Activated naive CD8-positive, alpha-beta T cell treated with anti-CD3 and anti-CD28 coated beads for 36 hours (primary cell): ENCODE measurements around the gene CDH8. TPM values are rescaled to one million over a fixed set of nuclear protein-coding genes. Genes with fewer than 3 reads are reported as not detected.

Experiments used
- DNase-seq: peaks from one replicate; pipeline ENCODE4 v3.0.0; 2021
- H3K27ac Mint-ChIP-seq: one replicate; pipeline ENCODE4 v1.8.0; 2022; ENCODE audit warnings: mild to moderate bottlenecking, moderate library complexity, mixed read lengths
- H3K27me3 Mint-ChIP-seq: one replicate; pipeline ENCODE4 v1.8.0; 2022; ENCODE audit warnings: mild to moderate bottlenecking, mixed read lengths
- H3K36me3 Mint-ChIP-seq: one replicate; pipeline ENCODE4 v1.8.0; 2021; ENCODE audit warnings: mild to moderate bottlenecking, mixed read lengths
- H3K4me1 Mint-ChIP-seq: one replicate; pipeline ENCODE4 v1.8.0; 2021; ENCODE audit warnings: mixed read lengths
- H3K4me3 Mint-ChIP-seq: one replicate; pipeline ENCODE4 v1.8.0; 2022; ENCODE audit warnings: mild to moderate bottlenecking, moderate library complexity, mixed read lengths
- H3K9me3 Mint-ChIP-seq: one replicate; pipeline ENCODE4 v1.8.0; 2022; ENCODE audit warnings: mixed read lengths
- total RNA-seq, 2 experiments: library from RNA; stranded (reverse); gene quantifications; one replicate each; pipeline ENCODE4 v1.2.3, GENCODE V29; 2021

The CDH8 gene
- not detected for total RNA-seq

DNA sequence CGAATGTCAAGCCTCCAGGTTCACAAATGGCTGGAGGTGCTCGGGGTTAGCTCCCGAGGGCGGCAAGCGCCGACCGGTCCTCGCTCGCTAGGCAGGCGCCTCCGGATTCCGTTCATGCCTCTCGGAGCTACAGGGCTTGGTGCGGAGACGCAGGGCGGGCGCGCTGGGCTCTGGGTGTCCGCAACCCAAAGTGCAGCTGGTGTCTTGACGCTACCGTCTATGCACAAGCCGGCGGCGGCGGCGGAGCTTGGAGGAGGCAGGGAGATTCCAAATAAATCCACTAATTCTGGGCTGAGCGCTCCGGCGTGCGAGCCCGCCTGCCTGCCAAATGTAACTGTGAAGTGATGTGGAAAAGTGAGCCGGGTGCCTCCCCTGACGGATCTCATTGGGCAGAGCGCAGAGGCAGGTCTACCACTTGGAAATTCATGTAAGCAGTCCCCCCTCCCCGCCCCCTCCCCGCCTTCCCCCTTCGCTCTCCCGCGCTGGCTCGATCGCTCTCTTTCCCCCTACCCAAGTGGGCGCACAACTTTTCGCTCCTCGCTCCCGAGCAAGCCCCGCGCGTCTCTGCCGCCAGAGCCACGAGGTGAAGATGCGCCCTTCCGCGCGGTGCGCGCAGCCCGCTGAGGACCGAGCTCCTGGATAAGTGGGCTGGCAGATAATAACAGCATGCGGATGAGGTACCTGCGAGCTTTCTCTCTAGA, at the start of gene CDH8:
TSS of gene CDH8 (minus strand) at position 338 of the 701 bp plus-strand sequence. CDS start 15,035 bp downstream, outside the sequence.
- Mint-ChIP-seq H3K36me3 (no peaks in the 10 kb centered on the region), H3K4me1 (no peaks in the 10 kb centered on the region), H3K27me3 (peaks cover 45% of the 10 kb centered on the region), H3K9me3 (no peaks in the 10 kb centered on the region), H3K4me3 (no peak within 1 kb of the TSS), H3K27ac (no peak within 1 kb of the TSS)
- no peak for DNase-seq

- no peak overlapping the region for H3K27ac Mint-ChIP-seq
- no peaks in the 10 kb centered on the region for H3K4me1 Mint-ChIP-seq
- H3K4me3 Mint-ChIP-seq, result no peak overlapping the region
- H3K36me3 Mint-ChIP-seq, result no peaks in the 10 kb centered on the region
- DNase-seq, result no peak
- peaks cover 3% of the 10 kb centered on the region for H3K9me3 Mint-ChIP-seq
- H3K27me3 Mint-ChIP-seq, result no peaks in the 10 kb centered on the region
These were observed 43.0 kb upstream of the CDH8 start for GRCh38 chr16:62079236-62079635.

- no peaks in the 10 kb centered on the region for H3K27me3 Mint-ChIP-seq
- no peaks in the 10 kb centered on the region for H3K4me1 Mint-ChIP-seq
- no peak for DNase-seq
- H3K4me3 Mint-ChIP-seq, result no peak overlapping the region
- H3K27ac Mint-ChIP-seq, result no peak overlapping the region
- H3K36me3 Mint-ChIP-seq, result no peaks in the 10 kb centered on the region
- H3K9me3 Mint-ChIP-seq, result peaks cover 4% of the 10 kb centered on the region
These were observed 41.8 kb upstream of the CDH8 start for GRCh38 chr16:62077998-62078397.

DNA sequence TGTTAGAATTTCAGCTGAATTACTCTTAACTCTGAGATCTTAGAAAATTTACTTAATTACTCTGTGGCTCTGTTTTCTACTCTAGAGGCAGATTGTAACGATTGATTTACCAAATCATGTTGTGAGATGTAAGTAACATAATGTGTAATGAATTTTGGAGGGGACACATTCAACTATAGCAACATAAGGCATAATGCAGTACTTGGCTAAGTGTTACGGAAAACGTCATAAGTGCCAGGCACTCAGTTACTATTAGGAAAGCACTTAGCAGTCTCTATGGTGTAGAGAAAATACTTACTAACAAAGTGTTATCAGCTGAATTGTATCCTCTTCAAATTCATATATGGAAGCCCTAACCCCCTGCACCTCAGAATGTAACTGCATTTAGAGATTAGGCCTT, 40.6 kb upstream of the CDH8 start:
- no peak overlapping the region for H3K27ac Mint-ChIP-seq
- H3K4me1 Mint-ChIP-seq, result no peaks in the 10 kb centered on the region
- no peak for DNase-seq
- no peaks in the 10 kb centered on the region for H3K36me3 Mint-ChIP-seq
- H3K27me3 Mint-ChIP-seq, result no peaks in the 10 kb centered on the region
- H3K4me3 Mint-ChIP-seq, result no peak overlapping the region
- H3K9me3 Mint-ChIP-seq, result peaks cover 9% of the 10 kb centered on the region

DNA sequence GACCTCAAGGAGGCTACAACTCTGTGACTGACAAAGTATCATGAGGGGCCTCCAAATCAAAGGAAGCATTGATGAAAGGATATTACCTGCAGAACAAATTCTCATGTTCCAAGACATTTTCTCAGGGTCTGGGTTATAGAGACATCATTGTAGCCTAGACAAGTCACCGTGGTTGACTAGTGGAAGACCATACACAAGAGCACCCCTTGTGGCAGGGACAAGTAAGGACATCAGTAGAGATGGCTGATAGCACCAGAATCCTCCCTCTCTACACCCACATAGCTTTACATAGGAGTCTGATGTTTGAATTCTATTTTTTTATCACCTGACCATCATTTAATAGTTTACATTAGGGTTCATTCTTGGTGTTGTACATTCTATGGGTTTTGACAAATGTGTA, 32.5 kb upstream of the CDH8 start:
- Mint-ChIP-seq H3K36me3 (no peaks in the 10 kb centered on the region), H3K9me3 (peaks cover 13% of the 10 kb centered on the region), H3K4me3 (no peak overlapping the region), H3K27ac (no peak overlapping the region), H3K4me1 (no peaks in the 10 kb centered on the region), H3K27me3 (no peaks in the 10 kb centered on the region)
- DNase-seq, result no peak

GRCh38 chr16:62067981-62068380, 31.7 kb upstream of the CDH8 start:
- peaks cover 13% of the 10 kb centered on the region for H3K9me3 Mint-ChIP-seq

DNA sequence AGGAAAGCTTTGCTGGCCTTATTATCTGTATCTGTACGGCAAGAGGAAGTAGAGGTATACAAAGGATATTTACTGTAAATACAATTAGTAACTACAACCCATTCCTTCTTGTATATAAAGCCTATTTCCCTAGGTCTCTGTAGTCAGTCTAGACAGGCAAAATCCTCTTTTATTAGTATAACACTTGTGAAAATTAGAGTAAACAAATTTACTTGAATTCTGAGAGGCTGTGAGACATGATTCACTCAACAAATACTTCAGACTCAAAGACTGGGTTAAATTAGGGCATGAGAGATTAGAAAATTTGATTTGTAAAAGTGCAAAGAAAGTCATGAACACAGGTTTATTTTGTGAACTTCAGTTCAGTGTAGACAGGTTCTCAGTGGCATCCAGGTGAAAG, 30.9 kb upstream of the CDH8 start:
- no peaks in the 10 kb centered on the region for H3K4me1 Mint-ChIP-seq
- no peaks in the 10 kb centered on the region for H3K27me3 Mint-ChIP-seq
- no peak for DNase-seq
- H3K4me3 Mint-ChIP-seq, result no peak overlapping the region
- H3K36me3 Mint-ChIP-seq, result no peaks in the 10 kb centered on the region
- peaks cover 9% of the 10 kb centered on the region for H3K9me3 Mint-ChIP-seq
- no peak overlapping the region for H3K27ac Mint-ChIP-seq

More at GRCh38 chr16:62067981-62068380, 31.7 kb upstream of the CDH8 start:
- Mint-ChIP-seq H3K36me3 (no peaks in the 10 kb centered on the region), H3K4me1 (no peaks in the 10 kb centered on the region), H3K27me3 (no peaks in the 10 kb centered on the region), H3K4me3 (no peak overlapping the region), H3K27ac (no peak overlapping the region)
- no peak for DNase-seq

DNA sequence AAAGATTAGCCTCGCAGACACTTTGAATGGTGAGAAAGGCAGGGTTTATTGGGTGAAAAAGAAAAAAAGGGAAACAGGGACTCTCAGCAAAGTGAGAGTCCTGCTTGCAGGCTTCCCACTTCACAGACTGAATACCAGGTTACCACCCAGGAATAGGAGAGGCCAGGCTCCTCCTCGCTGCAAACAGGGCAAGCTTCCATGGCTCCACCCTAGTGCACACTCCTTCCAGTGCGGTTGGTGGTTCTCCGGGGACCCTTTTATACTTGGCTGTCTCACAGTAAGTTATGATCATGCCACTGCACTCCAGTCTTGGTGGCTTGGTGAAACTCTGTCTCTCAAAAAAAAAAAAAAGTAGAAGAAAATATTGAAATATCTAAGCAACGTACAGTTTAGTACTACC, 30.5 kb upstream of the CDH8 start:
- H3K4me3 Mint-ChIP-seq, result no peak overlapping the region

GRCh38 chr16:62064173-62064572, 27.9 kb upstream of the CDH8 start:
- H3K27me3 Mint-ChIP-seq, result no peaks in the 10 kb centered on the region
- no peaks in the 10 kb centered on the region for H3K4me1 Mint-ChIP-seq
- H3K36me3 Mint-ChIP-seq, result no peaks in the 10 kb centered on the region
- H3K27ac Mint-ChIP-seq, result no peak overlapping the region
- H3K4me3 Mint-ChIP-seq, result no peak overlapping the region
- DNase-seq, result no peak
- peaks cover 7% of the 10 kb centered on the region for H3K9me3 Mint-ChIP-seq

More for the DNA sequence above, 30.5 kb upstream of the CDH8 start:
- H3K4me1 Mint-ChIP-seq, result no peaks in the 10 kb centered on the region
- DNase-seq, result no peak
- H3K27me3 Mint-ChIP-seq, result no peaks in the 10 kb centered on the region
- peaks cover 9% of the 10 kb centered on the region for H3K9me3 Mint-ChIP-seq
- H3K27ac Mint-ChIP-seq, result no peak overlapping the region
- no peaks in the 10 kb centered on the region for H3K36me3 Mint-ChIP-seq

DNA sequence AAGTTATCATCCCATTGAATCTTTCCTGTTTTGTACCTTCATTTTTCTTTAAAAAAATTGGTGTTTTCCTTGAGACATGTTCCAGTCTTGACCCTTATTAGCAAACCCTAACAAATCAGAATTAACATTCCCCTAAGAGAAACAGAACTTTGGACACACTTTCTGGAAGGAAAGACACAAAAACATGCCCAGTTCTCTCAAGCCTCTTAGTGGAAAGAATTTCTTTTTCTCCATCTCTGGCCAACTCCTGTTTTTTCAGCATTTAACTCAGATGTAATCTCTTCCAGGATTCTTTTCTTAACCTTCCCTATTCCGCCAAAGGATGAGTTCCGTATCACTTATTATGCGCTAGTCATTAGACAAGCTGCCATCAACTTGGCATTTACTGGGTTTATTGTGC, 23.9 kb upstream of the CDH8 start:
- no peaks in the 10 kb centered on the region for H3K27me3 Mint-ChIP-seq
- peaks cover 10% of the 10 kb centered on the region for H3K9me3 Mint-ChIP-seq
- DNase-seq, result no peak
- H3K4me1 Mint-ChIP-seq, result no peaks in the 10 kb centered on the region
- H3K27ac Mint-ChIP-seq, result no peak overlapping the region
- H3K36me3 Mint-ChIP-seq, result no peaks in the 10 kb centered on the region
- H3K4me3 Mint-ChIP-seq, result no peak overlapping the region

DNA sequence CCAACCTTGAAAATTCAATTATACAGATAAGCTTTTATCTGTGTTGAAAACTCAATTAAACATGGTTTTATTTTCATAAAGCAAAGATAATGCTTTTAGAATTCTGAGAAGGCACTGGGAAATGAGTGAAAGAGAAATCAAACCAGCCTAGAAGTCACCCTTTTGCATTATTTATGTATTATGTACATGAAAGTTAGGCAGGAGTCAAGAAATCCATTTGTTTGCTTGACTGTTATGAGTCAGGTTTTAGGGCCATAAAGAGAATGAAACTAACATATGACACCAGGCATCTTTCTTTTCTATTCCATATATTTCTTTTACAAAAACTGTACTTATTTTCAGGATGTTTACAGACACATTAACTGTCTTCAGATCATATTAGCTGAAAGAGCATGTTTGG, 23.3 kb upstream of the CDH8 start:
- Mint-ChIP-seq H3K9me3 (peaks cover 10% of the 10 kb centered on the region), H3K27me3 (no peaks in the 10 kb centered on the region), H3K4me1 (no peaks in the 10 kb centered on the region), H3K27ac (no peak overlapping the region), H3K4me3 (no peak overlapping the region), H3K36me3 (no peaks in the 10 kb centered on the region)
- no peak for DNase-seq

GRCh38 chr16:62058412-62058811, 22.2 kb upstream of the CDH8 start:
- H3K4me1 Mint-ChIP-seq, result no peaks in the 10 kb centered on the region
- H3K4me3 Mint-ChIP-seq, result no peak overlapping the region
- H3K36me3 Mint-ChIP-seq, result no peaks in the 10 kb centered on the region
- H3K27ac Mint-ChIP-seq, result no peak overlapping the region
- no peak for DNase-seq
- H3K9me3 Mint-ChIP-seq, result peaks cover 12% of the 10 kb centered on the region
- H3K27me3 Mint-ChIP-seq, result no peaks in the 10 kb centered on the region

DNA sequence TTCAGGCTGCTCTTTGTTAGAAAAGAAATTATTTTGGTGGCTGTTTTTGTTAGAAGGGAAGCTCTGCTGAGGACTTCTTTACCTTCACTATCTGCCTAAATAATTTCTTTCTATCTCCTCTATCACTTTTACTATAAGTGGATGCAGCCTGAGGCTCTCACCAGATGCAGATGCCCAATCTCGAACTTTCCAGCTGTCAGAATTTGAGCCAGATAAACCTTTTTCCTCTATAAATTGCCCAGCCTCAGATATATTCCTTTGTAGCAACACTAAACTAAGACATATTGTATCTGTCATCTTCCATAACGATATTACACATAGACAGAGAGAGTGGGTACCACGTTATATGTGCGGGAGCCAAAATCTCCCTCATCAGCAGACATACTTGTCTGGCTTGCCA, 15.7 kb upstream of the CDH8 start:
- no peak for DNase-seq
- Mint-ChIP-seq H3K4me3 (no peak overlapping the region), H3K27ac (no peak overlapping the region), H3K36me3 (no peaks in the 10 kb centered on the region), H3K27me3 (no peaks in the 10 kb centered on the region), H3K9me3 (peaks cover 13% of the 10 kb centered on the region), H3K4me1 (no peaks in the 10 kb centered on the region)

GRCh38 chr16:62050793-62051192, 14.6 kb upstream of the CDH8 start:
- Mint-ChIP-seq H3K9me3 (peaks cover 15% of the 10 kb centered on the region), H3K4me3 (no peak overlapping the region), H3K27me3 (no peaks in the 10 kb centered on the region), H3K27ac (no peak overlapping the region), H3K4me1 (no peaks in the 10 kb centered on the region), H3K36me3 (no peaks in the 10 kb centered on the region)
- no peak for DNase-seq

DNA sequence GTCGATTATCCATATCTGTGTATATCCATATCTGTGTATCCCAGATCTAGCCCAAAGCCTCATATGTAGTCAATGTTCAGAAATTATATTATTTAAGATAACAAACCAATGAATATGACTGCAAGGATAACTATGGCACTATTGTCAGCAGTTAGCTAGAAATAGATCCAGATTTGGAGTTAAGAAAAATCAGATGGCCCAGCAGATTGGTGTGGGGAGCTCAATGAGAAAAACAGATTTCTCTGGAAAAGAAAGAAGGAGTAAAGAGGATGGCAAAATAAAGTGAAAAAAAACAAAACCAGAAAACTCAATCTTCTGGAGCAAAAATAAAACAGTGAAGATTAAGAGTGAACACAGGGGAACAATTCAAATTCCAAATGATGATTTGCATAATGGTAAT, 10.6 kb upstream of the CDH8 start:
- Mint-ChIP-seq H3K27me3 (no peaks in the 10 kb centered on the region), H3K27ac (no peak overlapping the region), H3K9me3 (peaks cover 12% of the 10 kb centered on the region), H3K4me1 (no peaks in the 10 kb centered on the region), H3K36me3 (no peaks in the 10 kb centered on the region), H3K4me3 (no peak overlapping the region)
- no peak for DNase-seq

- peaks cover 2% of the 10 kb centered on the region for H3K9me3 Mint-ChIP-seq
- no peaks in the 10 kb centered on the region for H3K36me3 Mint-ChIP-seq
- H3K27ac Mint-ChIP-seq, result no peak overlapping the region
- peaks cover 15% of the 10 kb centered on the region for H3K27me3 Mint-ChIP-seq
- H3K4me3 Mint-ChIP-seq, result no peak overlapping the region
- DNase-seq, result no peak
- H3K4me1 Mint-ChIP-seq, result no peaks in the 10 kb centered on the region
These were observed 5.2 kb upstream of the CDH8 start for GRCh38 chr16:62041401-62041800.
